OCI-LY3 (cell line): ENCODE measurements around the gene KBTBD12.
A peak's percentile ranks its signal among the peaks of the same experiment; 100 is the strongest.

Source experiments
- H2AFZ ChIP-seq: fragments of 200-600, 300-600 bp; shearing (Covaris generic); 2 replicates; pipeline ENCODE4 v1.6.0; 2014; ENCODE audit warnings: antibody characterized with exemption, low read depth, low read length
- H3K27ac ChIP-seq: fragments of 200-600, 300-600 bp; sonication (generic); 2 replicates; pipeline ENCODE4 v1.5.1; 2014; ENCODE audit warnings: mild to moderate bottlenecking, low read length, moderate library complexity, mixed read lengths
- H3K27me3 ChIP-seq: fragments of 200-600, 300-600 bp; sonication (generic); 2 replicates; pipeline ENCODE4 v1.6.1; 2014; ENCODE audit warnings: low read depth, low read length, mixed read lengths
- H3K36me3 ChIP-seq: fragments of 200-600, 300-600 bp; sonication (generic); replicated peaks from 2 replicates; pipeline ENCODE3; 2014; ENCODE audit warnings: low read depth, low read length, mixed read lengths
- H3K4me1 ChIP-seq: fragments of 300-600, 200-600 bp; sonication (generic); 2 replicates; pipeline ENCODE4 v1.6.1; 2014; ENCODE audit warnings: low read length, mixed read lengths
- H3K4me2 ChIP-seq: fragments of 200-600, 300-600 bp; sonication (generic); 2 replicates; pipeline ENCODE4 v1.6.1; 2014; ENCODE audit warnings: low read length, mixed read lengths
- H3K4me3 ChIP-seq: fragments of 300-600, 200-600 bp; sonication (generic); 2 replicates; pipeline ENCODE4 v1.5.1; 2014; ENCODE audit warnings: antibody characterized with exemption, mild to moderate bottlenecking, low read length, moderate library complexity
- H3K79me2 ChIP-seq: fragments of 300-600, 200-600 bp; shearing (Covaris generic); 2 replicates; pipeline ENCODE4 v1.6.1; 2014; ENCODE audit warnings: mild to moderate bottlenecking, low read length, mixed read lengths
- H3K9ac ChIP-seq: fragments of 300-600, 200-600 bp; shearing (Covaris generic); 2 replicates; pipeline ENCODE4 v1.6.0; 2014; ENCODE audit warnings: mild to moderate bottlenecking, low read length, moderate library complexity
- H3K9me3 ChIP-seq: fragments of 200-600, 300-600 bp; shearing (Covaris generic); 2 replicates; pipeline ENCODE4 v1.6.1; 2014; ENCODE audit warnings: low read length, mixed read lengths; ENCODE audit not compliant: insufficient read depth
- H4K20me1 ChIP-seq: fragments of 200-600, 300-600 bp; sonication (generic); 2 replicates; pipeline ENCODE4 v1.6.1; 2016; ENCODE audit warnings: low read length, mixed read lengths; ENCODE audit not compliant: insufficient read depth
- CTCF ChIP-seq: fragments of 200-600, 300-600 bp; sonication (generic); IDR thresholded peaks from 2 replicates; pipeline ENCODE4 v1.5.1; 2014; ENCODE audit warnings: antibody characterized with exemption, low read length, low read depth
- EZH2phosphoT487 ChIP-seq: fragments of 200-600 bp; shearing (Covaris generic); IDR thresholded peaks from 2 replicates; pipeline ENCODE4 v1.6.1; 2018; ENCODE audit warnings: antibody characterized with exemption, mixed run types, low read depth

Gene KBTBD12

DNA sequence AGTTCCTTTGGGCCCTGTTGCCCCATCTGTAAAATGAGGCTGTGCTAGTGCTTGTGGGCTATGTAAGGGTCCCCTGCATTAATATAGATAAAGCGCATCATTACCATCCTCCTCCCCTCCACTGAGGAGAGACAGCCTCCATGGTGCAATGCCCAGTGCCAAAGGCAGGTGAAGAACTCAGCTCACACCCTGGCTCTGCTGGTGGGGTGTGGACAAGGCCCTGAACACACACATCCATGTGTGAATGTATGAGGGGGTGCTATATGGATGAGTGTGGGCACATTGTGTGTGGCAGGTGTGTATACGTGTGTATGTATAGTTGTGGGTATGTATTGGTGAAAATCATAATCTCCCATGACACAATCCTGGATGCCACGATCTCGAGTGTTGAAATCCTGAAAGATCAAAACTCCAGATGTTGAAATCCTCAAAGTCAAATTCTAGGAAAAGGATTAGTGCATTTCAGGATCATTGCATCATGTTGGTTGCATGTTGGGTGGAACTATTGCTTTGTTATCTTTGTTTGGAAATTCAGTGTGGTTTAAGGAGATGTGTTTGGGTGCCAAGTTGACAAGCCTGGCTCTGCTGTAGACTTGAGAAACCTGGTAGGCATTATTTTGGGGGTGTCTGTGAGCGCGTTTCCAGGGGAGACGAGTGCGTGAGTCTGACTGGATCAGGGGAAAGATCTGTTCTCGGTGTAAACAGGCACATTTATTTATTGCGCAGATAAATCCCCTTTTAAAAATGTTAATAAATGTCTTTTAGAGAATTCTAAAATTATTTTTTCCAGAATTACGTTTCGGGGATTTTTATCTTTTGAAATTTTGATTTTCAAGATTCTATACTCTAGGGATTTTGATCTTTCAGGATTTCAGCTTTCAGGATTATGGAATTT is 95.2 kb downstream of the KBTBD12 start:
- H3K9me3 ChIP-seq = no peaks in the 10 kb centered on the region
- H4K20me1 ChIP-seq = no peaks in the 10 kb centered on the region
- H3K4me2 ChIP-seq = no peak overlapping the region
- TF ChIP-seq CTCF (no peak), EZH2phosphoT487 (no peak)
- no peaks in the 10 kb centered on the region for H3K27me3 ChIP-seq
- no peak overlapping the region for H2AFZ ChIP-seq
- no peak overlapping the region for H3K9ac ChIP-seq
- no peaks in the 10 kb centered on the region for H3K36me3 ChIP-seq
- H3K27ac ChIP-seq = no peak overlapping the region
- no peak overlapping the region for H3K4me3 ChIP-seq
- no peaks in the 10 kb centered on the region for H3K79me2 ChIP-seq
- H3K4me1 ChIP-seq = no peaks in the 10 kb centered on the region

- Histone ChIP-seq H3K4me3 (no peak overlapping the region), H3K9me3 (no peaks in the 10 kb centered on the region), H3K4me1 (no peaks in the 10 kb centered on the region), H3K9ac (no peak overlapping the region), H3K79me2 (no peaks in the 10 kb centered on the region), H2AFZ (peak overlapping the region; percentile 82; the same call in 1 of the 2 replicates), H3K4me2 (peak overlapping the region; percentile 0; the same call in 1 of the 2 replicates), H3K36me3 (no peaks in the 10 kb centered on the region), H3K27me3 (no peaks in the 10 kb centered on the region), H4K20me1 (no peaks in the 10 kb centered on the region), H3K27ac (no peak overlapping the region)
- TF ChIP-seq EZH2phosphoT487 (no peak), CTCF (peak; percentile 36)
These were observed 96.1 kb downstream of the KBTBD12 start for GRCh38 chr3:128011140-128011539.

- no peak overlapping the region for H3K27ac ChIP-seq
- H3K79me2 ChIP-seq = no peaks in the 10 kb centered on the region
- H2AFZ ChIP-seq = no peak overlapping the region
- no peaks in the 10 kb centered on the region for H3K27me3 ChIP-seq
- no peak overlapping the region for H3K4me2 ChIP-seq
- H3K9ac ChIP-seq = no peak overlapping the region
- no peaks in the 10 kb centered on the region for H3K36me3 ChIP-seq
- H3K4me1 ChIP-seq = no peaks in the 10 kb centered on the region
- no peaks in the 10 kb centered on the region for H4K20me1 ChIP-seq
- H3K9me3 ChIP-seq = no peaks in the 10 kb centered on the region
- H3K4me3 ChIP-seq = no peak overlapping the region
- no peak for TF ChIP-seq CTCF
- TF ChIP-seq EZH2phosphoT487 = no peak
These were observed 97.0 kb downstream of the KBTBD12 start for GRCh38 chr3:128012050-128012449.

GRCh38 chr3:128014548-128014947 is 99.5 kb downstream of the KBTBD12 start:
- H3K36me3 ChIP-seq = no peaks in the 10 kb centered on the region
- no peaks in the 10 kb centered on the region for H3K27me3 ChIP-seq
- no peak overlapping the region for H3K27ac ChIP-seq
- H3K4me2 ChIP-seq = no peak overlapping the region
- no peaks in the 10 kb centered on the region for H3K9me3 ChIP-seq
- H3K79me2 ChIP-seq = no peaks in the 10 kb centered on the region
- H3K9ac ChIP-seq = no peak overlapping the region
- no peak overlapping the region for H3K4me3 ChIP-seq
- H4K20me1 ChIP-seq = no peaks in the 10 kb centered on the region
- TF ChIP-seq EZH2phosphoT487 (no peak), CTCF (no peak)
- no peaks in the 10 kb centered on the region for H3K4me1 ChIP-seq
- H2AFZ ChIP-seq = no peak overlapping the region
